ENCODE measurements around the gene RBM10. TPM values are rescaled to one million over a fixed set of nuclear protein-coding genes. Genes with fewer than 3 reads are reported as not detected.

RBM10 gene
- polyA plus RNA-seq, 1 donor = 46.4 TPM

DNA sequence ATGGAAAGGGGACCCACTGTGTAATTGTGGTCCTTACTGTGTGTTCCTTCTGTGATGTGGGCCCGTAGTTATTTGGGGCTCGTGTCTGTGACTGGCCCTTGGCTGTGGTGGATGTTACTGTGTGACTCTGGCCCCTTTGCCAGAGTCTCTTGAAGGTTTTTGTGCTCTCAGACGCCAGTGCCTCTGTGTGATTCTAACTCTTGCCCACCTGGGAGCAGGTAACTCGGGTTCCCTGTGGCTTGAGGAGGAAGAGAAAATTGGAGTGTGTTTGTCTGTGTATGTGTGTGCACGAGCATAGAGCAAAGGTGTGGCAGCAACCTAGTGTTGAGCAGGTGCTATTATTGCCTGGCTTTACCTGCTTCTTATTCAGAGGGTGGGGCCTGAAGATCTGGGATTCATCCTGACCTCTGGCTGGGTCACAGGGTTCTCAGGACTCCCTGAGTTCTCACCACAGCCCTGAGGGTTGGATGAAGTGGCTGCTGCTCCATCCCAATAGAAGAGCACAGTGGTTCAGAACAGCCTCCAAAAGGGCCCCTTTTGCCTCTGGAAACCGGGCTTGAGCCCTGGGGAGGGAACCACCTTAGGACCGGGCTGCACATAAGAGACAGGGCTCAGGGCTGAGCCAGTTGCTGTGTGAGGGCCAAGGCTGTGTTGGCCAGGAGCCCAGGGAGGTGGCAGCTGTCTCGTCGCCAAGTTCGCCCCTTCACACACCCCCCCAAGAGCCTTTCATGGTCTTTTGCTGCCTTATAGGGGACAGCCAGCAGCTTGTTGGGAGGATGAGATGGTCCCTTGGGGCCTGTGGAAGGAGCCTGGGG, 1.3 kb downstream of the RBM10 start:
- DNase-seq = no peak

DNA sequence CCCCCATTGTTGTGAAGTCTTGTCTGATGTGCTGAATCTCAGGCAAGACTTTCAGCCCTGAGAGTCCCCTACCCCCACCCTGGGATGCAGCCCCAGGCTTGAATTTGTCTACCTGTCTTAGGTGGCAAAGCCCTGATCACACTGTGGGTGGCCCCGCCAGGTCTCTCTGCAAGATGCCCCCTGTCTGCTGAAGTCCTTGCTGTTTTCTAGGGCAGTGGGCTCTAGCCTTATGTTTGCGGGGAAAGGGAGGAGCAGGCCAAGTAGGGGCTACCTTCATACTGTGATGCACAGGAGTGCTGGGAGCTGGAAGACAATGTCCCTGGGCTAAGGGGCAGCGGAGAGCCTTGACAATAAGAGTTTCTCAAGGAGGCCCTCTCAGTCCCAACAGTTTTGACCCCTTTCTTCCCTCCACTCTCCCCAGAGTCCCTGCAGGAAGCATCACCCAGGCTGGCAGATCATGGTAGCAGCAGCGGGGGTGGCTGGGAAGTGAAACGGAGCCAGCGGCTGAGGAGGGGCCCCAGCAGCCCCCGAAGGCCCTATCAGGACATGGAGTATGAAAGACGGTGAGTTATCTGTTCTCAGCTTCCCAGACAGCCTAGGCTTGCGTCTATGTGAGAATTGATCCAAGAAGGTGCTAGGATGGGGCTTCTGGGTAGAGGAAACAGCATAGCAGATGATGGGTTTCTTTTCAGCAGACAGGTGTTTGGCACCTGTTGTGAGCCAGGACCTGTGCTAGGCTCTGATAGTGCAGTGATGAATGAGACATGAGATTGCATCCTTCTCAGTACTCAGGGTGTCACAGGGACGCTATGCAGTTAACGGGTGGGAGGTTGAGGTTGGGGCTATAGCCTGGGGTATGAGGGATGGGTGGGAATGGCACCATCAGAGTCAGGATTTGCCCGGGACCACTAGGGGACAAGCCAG, 2.2 kb downstream of the RBM10 start:
- DNase-seq = no peak

DNA sequence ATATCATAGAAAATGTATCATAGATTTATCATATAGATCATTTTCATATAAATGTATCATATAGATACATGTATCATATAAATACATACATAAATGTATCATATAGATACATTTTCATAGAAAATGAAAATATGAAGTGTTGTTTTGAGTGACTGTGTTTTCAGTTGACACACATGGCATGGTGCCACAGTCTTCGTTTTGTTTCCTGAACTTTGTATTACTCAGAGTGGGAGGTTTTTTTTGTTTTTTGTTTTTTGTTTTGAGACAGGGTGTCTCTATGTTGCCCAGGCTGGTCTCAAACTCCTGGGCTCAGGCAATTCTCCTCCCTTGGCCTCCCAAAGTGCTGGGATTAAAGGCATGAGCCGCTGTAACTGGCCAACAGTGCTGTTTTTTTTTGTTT, 3.9 kb downstream of the RBM10 start:
- DNase-seq = no peak

DNA sequence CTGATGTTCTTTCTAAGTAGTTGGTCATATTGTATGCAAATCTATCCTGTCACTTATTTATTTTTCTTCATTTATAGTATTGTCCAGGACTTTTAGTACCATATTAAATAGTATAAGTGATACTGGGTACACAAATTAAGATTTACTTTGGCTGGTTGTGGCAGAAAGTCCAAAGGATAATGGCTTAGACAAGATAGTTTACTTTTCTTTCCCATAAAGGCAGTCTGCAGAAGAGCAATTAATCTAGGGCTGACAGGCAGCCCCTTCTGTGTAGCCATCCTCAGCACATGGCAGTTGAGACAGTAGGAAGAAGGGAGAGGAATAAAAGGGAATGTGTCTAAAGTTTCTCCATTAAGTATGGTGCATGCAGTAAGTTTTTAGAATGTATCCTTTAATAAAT, 6.4 kb downstream of the RBM10 start:
- no peak for DNase-seq

DNA sequence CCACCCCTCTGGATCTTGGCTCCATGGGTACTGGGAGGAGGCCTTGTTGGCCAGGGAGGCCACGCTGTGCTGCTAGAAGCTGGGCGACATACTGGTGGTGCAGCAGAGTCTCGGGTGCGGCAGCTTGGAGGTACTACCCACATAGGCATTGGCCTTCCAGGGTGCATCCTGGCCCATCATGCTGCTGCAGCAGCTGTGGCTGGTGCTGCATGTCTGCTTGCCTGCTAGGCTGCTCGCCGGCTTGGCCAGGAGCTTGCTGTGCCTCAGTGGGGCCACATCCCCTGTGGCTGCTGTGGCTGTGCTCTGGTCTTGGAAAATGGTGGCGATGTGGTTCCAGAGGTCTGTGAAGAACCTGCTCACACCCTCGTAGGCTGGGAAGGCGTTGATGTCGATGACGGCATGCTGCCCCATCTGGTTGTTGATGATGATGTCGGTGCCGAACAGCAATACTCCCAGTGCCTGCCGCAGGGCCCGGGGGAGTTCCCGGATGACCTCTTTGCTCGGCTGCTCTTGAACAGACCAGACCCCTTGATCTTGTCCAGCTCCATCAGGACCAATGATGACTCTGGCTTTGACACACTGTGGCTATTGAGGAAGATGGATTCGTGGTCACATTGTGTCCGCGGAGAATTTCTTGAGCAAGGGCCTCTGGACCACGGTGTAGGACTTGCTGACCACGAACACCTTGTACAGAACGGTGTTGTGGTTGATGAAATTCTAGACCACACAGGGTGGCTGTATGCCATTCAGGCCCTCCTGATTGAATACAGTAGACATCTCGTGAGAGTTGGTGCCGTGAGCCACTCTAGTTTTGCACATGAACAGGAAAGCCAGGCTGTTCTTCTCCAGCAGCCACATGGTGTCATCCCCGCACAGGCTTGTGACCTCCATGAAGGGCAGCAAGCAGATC, 11.8 kb downstream of the RBM10 start:
- no peak for DNase-seq

DNA sequence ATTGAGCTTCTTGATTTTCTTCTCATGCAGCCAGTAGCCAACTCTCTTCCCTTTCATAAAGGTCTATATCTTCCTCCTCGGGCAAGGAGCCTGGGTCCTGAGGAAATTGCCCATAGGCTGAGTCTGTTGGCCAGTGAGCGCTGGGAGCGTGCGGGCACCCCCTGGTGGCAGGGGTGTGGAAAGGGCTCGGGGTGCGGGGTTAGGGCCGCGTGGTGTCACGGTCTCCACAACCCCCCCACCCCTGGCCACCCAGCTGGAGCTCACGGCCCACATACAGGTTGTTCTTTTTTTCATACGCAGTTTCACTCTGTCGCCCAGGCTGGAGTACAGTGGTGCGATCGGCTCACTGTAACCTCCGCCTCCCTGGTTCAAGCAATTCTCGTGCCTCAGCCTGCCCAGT, 13.1 kb downstream of the RBM10 start:
- no peak for DNase-seq

DNA sequence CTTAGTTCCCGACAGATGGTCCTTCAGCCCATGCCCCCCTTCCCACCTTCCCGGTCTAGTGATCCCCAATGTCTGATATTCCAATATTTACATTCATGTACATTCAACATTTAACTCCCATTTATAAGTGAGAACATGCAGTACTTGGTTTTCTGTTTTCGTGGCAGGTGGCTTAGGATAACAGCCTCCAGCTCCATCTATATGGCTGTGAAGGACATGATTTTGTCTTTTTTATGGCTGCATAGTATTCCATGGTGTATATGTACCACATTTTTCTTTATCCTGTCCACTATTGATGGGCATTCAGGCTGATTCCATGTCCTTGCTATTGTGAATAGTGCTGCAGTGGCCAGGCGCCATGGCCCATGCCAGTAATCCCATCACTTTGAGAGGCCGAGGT, 13.8 kb downstream of the RBM10 start:
- DNase-seq = no peak

DNA sequence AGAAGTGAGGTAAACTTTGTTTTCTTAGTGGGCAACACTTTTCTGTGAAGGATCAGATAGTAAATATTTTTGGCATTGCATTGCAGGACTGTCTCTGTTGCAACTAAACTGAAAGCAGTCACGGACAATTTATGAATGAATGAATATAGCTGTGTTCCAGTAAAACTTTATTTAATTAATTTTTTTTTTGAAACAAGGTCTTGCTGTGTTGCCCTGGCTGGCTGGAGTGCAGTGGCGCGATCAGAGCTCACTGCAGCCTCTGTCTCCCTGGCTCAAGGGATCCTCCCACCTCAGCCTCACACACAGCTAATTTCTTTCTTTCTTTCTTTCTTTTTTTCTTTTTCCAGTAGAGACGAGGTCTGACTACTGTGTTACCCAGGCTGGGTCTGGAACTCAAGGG, 15.8 kb downstream of the RBM10 start:
- no peak for DNase-seq

DNA sequence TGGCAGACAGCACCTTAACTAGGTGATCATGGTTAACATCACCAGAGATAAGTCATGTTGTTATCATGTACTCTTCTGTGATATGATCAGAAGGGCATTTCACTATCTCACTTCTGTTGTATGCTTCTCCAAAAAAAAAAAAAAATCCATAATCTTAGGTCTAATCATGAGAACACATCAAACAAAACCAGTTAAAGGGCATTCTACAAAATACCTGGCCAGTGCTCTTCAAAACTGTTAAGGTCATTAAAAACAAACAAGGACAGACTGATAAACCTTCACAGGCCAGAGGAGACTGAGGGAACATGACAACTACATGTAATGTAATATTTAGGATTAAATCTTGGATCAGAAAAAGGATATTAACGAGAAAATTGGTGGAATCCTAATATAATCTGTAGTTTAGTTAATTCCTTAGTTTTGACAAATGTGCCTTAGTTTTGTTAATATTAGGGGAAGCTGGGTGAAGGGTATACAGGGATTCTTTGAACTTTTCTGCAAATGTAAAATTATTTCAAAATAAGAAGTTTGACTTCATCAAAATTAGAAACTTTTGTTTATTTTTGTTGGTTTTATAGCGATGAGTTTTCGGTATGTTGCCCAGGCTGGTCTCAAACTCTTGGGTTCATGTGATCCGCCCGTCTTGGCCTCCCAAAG, 18.0 kb downstream of the RBM10 start:
- DNase-seq = no peak

DNA sequence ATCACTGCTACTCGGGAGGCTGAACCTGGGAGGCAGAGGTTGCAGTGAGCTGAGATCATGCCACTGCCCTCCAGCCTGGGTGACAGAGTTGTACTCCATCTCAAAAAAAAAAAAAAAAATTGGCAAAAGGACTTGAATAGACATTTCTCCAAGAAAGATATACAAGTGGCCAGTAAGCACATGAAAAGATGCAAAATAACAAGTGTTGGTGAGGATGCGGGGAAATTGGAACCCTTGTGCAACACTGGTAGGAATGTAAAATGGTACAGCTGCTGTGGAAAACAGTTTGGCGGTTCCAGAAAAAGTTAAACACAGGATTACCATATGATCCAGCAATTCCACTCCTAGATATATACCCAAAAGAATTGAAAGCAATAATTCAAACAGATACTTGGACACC, 19.4 kb downstream of the RBM10 start:
- no peak for DNase-seq

DNA sequence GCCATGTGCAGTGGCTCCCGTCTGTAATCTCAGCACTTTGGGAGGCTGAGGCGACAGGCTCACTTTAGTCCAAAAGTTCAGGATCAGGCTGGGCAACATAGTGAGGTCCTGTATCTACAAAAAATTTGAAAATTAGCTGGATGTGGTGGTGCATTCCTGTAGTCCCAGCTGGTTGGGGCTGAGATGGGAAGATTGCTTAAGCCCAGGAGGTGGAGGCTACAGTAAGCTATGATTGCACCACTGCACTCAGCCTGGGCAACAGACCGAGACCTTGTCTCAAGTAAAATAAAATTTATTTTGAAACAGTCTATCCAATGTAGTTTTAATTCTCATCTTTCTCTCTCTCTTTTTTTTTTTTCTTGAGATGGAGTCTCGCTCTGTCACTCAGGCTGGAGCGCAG, 21.1 kb downstream of the RBM10 start:
- no peak for DNase-seq

DNA sequence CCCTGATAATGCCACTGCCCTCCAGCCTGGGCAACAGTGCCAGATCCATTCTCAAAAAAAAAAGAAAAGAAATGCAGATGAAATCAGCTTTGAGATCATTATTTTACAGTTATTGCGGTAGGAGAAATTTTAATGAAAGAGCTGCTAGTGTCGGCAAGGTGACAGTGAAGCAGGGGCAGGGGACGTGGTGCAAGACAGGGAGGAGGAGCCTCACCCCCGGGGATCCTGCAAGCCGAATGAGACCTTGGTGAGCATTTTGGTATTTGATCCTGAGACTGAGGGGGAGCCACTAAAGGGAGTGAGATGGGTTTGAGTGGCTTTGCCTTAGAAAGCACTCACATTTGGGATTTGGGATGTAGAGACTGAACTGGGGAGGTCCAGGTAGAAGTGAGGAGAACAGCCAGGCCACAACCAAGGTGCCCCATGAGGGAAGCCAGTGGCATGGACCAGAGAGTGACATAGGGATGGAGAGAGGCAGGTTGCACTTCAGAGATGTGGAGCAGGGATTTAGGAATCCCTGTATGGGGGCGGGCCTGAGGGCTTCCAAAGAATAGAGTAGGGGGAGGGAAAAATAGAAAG, 23.6 kb downstream of the RBM10 start:
- no peak for DNase-seq

DNA sequence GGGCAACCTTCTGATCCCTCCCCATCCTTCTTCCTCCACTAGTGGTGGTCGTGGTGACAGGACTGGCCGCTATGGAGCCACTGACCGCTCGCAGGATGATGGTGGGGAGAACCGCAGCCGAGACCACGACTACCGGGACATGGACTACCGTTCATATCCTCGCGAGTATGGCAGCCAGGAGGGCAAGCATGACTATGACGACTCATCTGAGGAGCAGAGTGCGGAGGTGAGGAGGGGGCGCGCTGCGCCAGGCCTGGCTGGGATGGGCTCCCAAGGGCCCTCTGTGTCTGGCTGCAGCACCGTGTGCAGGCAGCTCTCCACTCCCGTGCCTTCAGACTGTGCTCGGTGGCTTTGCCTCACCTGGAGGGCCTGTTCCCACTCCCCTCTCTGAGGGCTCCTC, 24.3 kb downstream of the RBM10 start:
- DNase-seq = no peak

DNA sequence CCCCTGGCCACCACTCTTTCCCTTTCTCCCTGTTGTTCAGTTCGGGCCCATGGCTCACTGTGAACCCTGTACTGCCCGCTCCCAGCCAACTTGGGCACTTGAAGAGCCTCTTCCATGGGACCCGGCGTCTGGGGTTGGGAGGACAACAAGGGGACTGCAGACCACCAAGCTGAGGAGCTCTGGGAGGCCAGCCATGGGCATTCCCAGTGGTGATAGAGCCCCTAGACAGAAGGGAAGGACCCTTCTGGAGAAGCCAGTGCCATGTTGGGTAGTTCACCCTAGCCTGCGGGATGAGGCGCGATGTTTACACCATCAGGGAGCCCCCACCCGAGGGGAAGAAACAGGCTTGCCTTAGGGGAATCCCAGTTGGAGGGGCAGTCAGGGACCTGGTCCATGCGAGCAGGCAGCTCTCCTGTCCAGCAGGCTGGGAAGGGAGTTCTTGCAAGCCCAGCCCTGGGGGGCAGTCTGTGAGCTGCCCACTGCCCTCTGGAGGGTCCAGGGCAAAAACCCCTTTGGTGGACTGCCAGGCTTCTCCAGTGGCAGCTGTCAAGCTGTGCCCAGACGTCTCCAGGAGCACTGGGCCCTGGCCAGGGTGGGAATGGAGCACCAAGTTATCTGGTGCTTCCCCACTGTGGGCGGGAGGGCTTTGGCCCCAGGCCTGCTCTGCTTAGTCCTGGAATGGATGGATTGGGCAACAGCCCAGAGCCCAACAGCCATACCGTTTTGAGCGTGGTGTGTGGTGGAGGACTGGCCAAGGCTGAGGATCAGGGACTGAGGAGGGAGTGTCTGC, 24.9 kb downstream of the RBM10 start:
- no peak for DNase-seq

DNA sequence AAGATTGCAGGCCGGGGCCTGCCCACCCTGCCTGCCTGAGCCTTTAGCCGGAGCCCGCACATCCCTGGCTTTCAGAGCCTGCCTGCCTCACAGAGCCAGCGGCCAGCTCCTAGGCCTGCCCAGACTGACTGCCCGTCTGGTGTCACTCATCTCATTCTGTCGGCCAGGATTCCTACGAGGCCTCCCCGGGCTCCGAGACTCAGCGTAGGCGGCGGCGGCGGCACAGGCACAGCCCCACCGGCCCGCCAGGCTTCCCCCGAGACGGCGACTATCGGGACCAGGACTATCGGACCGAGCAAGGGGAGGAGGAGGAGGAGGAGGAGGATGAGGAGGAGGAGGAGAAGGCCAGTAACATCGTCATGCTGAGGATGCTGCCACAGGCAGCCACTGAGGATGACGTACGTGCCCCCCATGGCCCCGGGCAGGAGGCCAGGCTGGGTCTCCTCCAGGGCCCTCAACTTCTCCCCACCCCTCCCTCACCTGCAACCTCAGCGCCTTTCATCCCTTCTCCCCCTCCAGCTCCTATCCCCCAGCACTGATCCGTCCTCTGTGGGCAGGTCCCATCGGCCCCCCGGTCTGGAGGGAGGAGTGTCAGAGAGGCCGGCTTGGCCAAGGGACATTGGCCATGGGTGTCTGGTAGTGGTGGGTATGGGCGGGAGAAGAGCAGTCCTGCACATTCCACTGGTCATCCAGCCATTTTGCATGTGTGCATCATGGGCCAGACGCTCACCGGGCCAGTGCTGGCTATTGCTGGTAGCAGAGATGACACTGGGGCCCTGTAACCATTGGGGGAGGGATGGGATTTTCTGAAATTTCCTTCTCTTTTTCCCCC, 26.1 kb downstream of the RBM10 start:
- no peak for DNase-seq

DNA sequence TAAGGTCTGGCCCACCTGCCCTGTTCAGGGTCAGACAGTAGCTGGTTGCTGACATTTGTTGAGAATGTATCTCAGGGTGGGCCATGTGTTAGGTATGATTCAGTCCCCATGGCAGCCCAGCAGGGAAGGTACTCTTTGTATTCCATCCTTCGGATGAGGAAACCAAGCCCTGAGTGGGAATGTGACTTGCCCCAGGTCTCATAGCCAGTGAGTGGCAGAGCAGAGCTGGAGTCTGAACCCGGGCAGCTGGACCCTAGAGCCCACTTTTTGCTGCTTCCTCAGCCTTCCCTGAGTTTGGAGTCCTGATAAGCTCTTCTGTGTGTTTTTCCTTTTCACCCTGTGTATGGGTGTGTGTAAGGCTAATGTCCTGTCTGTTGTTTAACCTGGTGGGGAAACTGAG, 27.0 kb downstream of the RBM10 start:
- DNase-seq = no peak

DNA sequence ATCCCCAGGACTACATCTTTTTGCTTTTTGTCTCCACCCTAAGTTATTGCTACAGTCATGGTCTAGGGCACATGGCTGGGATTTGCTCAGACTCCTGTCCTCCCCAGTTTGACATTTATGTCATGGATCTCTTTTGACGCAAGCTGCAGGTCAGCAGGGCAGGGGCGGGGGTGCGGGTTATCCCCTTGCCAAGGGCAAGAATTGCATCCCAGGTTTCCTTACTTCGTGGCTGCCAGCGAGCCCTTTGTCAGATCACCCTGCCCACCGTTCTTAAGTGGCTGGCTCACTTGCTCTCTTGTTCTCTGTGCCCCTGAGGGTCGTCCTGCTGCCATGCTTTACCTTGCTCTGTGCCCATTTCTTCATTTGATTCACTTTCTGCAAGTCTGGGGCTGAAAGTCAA, 27.5 kb downstream of the RBM10 start:
- DNase-seq = no peak

DNA sequence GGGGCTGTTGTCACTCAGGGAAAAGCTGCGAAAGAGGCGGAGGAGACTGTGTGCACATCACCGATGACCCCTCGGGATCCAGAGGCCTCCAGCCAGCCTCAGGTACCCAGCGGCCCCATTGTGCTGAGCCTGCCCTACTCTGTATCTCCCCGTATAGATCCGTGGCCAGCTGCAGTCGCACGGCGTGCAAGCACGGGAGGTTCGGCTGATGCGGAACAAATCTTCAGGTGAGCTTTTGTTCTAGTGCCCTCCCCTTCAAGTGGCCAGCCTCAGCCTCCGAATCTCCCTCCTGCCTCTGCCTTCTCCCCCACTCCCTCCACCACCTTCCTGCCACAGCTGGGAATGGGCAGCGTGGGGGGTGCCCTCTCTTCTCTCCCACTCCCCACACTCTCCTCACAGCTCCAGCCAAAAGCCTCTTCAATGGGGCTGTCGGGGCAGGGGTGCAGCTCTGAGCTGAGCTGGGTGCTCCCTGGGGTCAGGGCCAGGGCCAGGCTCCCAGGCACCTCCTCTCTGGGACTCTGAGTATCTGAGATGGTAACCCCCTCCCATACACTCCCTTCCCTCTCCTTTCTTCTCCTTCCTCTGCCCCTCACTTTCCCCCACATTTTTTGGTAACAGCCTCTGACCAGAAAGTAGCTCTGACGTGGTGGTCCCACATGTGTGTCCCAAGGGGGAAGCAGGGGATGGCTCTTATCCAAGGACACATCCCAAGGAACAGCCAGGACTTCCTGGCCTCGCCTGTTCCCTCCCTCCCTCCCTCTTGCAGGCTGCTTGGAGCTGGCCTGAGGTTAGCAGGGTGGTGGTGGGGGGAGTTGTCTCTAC, 28.2 kb downstream of the RBM10 start:
- no peak for DNase-seq

DNA sequence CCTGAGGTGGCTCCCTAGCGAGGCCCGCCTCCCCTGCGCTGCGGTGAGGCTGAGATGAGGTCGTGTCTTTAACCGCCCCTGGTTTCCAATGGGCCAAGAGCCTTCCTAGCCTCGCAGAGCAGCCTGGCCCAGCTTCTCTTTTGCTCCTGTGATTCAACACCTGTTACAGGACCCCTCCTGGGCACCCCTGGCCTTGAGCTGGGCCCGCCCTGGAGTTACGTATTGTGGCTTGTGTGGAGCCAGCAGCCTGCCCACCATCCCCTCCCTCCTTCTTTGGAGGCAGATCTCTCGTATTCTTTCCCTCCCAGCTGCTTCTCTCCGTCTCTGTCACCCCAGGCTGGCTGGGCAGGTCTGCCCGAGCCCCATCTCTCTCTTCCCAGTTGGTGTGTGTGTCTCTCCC, 29.4 kb downstream of the RBM10 start:
- DNase-seq = no peak

Data from left kidney (tissue), 2 donors.